ENCODE data around the gene NEU4. TPM values are rescaled to one million over a fixed set of nuclear protein-coding genes. Genes with fewer than 3 reads are reported as not detected.

The NEU4 gene
- total and polyA plus RNA-seq, 3 donors from 2014 or later: 0.88 to 2.0 (median 1.6) TPM

DNA sequence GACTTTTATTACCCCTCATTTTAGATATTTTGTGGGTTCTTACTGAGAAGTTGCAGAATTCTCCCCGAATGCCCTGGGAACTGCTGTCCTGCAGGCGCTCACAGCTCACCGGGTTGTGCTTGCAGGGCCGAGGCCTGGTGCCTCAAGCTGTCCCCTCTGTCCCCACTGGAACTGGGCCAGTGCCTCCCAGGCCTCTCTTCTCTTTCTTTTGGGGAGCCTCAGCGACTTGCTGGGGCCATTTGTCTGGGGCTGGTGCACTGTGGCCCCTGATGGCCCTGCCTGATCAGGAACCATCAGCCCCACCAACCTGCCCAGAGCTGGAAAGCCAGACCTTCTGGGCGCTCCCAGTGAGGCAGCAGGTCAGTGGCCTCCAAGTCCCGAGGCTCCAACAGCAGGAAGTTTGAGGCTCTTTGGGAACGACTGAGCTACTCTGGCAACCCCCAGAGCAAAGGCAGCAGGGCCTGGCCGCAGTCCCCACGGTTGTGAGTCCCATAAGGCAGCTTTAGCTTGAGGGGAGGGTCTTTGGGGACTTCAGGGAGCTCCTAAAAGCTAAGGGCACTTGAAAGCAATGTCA, 14.7 kb upstream of the NEU4 start:
- no peak for DNase-seq
- Histone ChIP-seq H3K9me3 (no peaks in the 10 kb centered on the region), H3K27me3 (no peaks in the 10 kb centered on the region), H3K4me3 (no peak overlapping the region), H3K36me3 (ENCODE audit: low read depth, missing control alignments) (no peaks in the 10 kb centered on the region), H3K27ac (no peak overlapping the region), H3K4me1 (no peaks in the 10 kb centered on the region)
- intact Hi-C loops (cut with DNase I; ENCODE audit: low total_unique reads): no loop called here
- no peak for TF ChIP-seq POLR2A (IDR thresholded peaks at IDR 0.05)
- WGBS, 2 donors: 89 to 91% methylated on average over 8 to 10 of the region's 10 CpGs

DNA sequence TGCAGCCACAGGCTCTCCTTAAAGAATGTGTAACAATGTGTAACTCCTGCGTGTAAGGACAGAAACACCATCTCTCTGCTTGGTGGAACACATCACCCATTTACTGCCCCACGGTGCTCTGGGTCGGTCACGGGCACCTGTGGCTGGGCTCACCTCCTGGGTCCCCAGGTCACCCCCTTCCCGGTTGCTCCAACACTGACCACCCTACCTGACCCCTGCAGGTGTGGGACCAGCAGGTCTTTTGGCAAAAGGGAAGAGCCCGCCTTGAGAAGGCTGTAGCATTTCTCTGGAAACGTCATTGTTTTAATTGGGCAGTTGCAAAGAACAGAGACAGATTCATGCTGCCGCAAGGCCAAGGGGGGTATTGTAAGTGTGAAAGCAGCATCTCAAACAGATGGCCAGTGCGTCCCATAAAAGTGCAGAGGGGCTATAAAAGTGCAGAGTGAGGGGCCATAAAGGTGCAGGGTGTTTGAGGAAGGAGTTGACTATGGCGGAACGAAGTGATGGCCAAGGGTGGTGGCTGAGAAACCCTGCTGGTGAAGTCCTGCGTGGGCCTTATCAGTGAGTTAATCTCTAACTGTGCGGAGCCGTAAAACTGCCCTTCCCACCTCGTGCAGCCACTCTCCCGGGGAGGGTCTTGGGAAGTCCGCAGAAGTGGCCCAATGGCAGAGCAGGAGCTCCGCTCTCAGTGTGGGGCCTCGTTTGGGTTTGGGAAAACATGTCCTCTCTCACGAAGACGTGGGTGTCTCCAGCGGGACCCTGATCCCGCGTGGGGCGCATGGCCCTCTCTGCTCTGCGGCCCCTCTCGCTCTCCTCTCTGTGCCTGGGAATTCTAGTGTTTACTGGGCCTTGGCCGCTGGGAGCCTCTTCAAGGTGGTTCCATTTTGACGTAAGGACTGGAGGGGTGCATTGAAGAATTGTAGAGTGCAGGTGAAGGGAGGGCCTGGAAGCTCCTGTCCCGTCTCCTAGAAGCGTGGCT, 13.7 kb upstream of the NEU4 start:
- Histone ChIP-seq H3K36me3 (ENCODE audit: low read depth, missing control alignments) (no peaks in the 10 kb centered on the region), H3K27ac (no peak overlapping the region), H3K9me3 (no peaks in the 10 kb centered on the region), H3K4me3 (no peak overlapping the region), H3K4me1 (no peaks in the 10 kb centered on the region), H3K27me3 (no peaks in the 10 kb centered on the region)
- no peak for DNase-seq
- 80% methylated on average over 27 to 31 of the region's 31 CpGs for WGBS, 2 donors
- TF ChIP-seq, protein P1, sequence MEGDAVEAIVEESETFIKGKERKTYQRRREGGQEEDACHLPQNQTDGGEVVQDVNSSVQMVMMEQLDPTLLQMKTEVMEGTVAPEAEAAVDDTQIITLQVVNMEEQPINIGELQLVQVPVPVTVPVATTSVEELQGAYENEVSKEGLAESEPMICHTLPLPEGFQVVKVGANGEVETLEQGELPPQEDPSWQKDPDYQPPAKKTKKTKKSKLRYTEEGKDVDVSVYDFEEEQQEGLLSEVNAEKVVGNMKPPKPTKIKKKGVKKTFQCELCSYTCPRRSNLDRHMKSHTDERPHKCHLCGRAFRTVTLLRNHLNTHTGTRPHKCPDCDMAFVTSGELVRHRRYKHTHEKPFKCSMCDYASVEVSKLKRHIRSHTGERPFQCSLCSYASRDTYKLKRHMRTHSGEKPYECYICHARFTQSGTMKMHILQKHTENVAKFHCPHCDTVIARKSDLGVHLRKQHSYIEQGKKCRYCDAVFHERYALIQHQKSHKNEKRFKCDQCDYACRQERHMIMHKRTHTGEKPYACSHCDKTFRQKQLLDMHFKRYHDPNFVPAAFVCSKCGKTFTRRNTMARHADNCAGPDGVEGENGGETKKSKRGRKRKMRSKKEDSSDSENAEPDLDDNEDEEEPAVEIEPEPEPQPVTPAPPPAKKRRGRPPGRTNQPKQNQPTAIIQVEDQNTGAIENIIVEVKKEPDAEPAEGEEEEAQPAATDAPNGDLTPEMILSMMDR (IDR thresholded peaks at IDR 0.05): no peak
- TF ChIP-seq POLR2A (IDR thresholded peaks at IDR 0.05): no peak
- intact Hi-C loops (cut with DNase I; ENCODE audit: low total_unique reads): no loop called here

DNA sequence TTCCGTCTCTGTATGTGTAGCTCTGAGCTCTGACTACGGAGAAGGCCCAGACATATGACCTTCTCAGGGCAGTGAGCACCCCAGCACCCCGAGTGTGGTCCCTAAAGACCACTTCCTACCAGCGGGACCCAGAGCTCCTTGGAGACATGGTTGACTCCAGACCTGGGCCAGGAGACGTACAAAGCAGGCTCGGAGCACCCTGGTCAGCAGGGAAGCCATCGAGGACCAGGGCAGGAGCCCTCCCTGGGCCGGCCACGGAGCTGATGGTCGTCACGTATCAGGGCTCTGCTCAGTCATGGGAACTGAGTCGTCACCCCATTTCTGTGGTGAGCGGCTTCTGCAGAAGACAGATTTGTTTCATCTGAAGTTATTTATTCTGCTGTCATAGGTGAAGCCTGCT, 12.8 kb upstream of the NEU4 start:
- H3K9me3 ChIP-seq: no peaks in the 10 kb centered on the region
- WGBS, 2 donors: 86 to 98% methylated on average over 8 to 13 of the region's 13 CpGs
- intact Hi-C loops (cut with DNase I; ENCODE audit: low total_unique reads): no loop called here
- H3K4me3 ChIP-seq: no peak overlapping the region
- H3K27ac ChIP-seq: no peak overlapping the region
- H3K4me1 ChIP-seq: no peaks in the 10 kb centered on the region
- H3K36me3 ChIP-seq (ENCODE audit: low read depth, missing control alignments): no peaks in the 10 kb centered on the region
- no peaks in the 10 kb centered on the region for H3K27me3 ChIP-seq
- no peak for DNase-seq
- TF ChIP-seq, protein P1 (IDR thresholded peaks at IDR 0.05): no peak
- no peak for TF ChIP-seq POLR2A (IDR thresholded peaks at IDR 0.05)

DNA sequence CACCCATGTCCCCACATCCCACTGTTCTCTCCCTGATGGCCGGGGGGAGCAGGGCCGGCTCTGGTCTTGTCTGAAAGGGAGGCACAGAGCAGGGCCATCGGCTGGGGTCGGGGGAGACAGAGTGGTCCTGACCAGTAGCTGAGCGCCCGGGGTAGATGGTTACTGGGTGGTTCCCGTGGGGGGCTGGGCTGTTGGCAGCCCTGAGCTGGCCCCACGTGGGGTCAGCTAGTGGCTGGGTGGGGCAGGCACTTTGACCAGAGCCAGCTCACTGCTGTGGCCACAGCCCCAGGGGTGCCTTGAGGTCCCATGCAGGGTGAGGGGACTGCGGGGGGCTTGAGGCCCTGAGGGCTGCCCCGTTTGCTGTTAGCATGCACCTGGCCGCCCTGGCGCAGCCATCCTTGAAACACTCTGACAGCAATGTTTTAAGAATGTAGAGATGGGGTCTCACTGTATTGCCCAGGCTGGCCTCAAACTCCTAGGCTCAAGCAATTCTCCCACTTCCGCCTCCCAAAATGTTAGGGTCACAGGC, 12.3 kb upstream of the NEU4 start:
- DNase-seq: no peak
- H3K27ac ChIP-seq: no peak overlapping the region
- H3K27me3 ChIP-seq: no peaks in the 10 kb centered on the region
- TF ChIP-seq POLR2A (IDR thresholded peaks at IDR 0.05): no peak
- TF ChIP-seq, protein P1 (IDR thresholded peaks at IDR 0.05): no peak
- H3K36me3 ChIP-seq (ENCODE audit: low read depth, missing control alignments): no peaks in the 10 kb centered on the region
- no peaks in the 10 kb centered on the region for H3K9me3 ChIP-seq
- intact Hi-C loops (cut with DNase I; ENCODE audit: low total_unique reads): no loop called here
- no peaks in the 10 kb centered on the region for H3K4me1 ChIP-seq
- WGBS, 2 donors: 93 to 96% methylated on average over 12 to 13 of the region's 13 CpGs
- H3K4me3 ChIP-seq: no peak overlapping the region

DNA sequence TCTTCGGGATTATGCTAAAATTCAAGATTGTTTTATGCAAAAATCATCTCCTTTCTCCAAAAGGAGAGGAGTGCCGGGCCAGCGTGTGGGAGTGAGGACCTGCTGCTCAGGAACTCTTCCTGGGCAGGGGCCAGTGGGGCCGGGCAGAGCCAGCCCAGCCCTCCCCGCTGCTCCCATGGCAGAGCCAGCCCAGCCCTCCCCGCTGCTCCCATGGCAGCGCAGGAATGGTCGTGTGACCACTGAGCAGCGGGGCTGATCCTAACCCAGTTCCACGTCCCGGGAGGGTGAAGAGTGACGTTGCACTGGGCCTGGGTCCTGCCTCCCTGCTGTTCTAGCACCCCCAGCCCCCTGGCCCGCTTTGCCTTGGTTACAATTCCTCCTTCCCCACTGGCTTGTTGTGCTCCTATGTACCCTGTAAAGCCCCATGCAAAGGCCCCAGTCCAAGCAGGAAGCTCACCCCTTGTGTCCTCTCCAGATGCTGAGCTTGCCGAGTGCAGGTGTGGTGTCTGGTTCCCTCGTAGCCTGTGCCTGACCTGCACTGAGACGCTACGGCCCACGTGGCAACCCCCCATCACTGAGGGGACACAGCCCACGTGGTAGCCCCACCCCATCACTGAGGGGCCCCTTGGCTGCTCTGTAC, 11.4 kb upstream of the NEU4 start:
- H3K36me3 ChIP-seq (ENCODE audit: low read depth, missing control alignments): no peaks in the 10 kb centered on the region
- 73 to 79% methylated on average over 11 to 19 of the region's 19 CpGs for WGBS, 2 donors
- no peak overlapping the region for H3K4me3 ChIP-seq
- no peaks in the 10 kb centered on the region for H3K4me1 ChIP-seq
- H3K27me3 ChIP-seq: no peaks in the 10 kb centered on the region
- H3K9me3 ChIP-seq: no peaks in the 10 kb centered on the region
- intact Hi-C loops (cut with DNase I; ENCODE audit: low total_unique reads): no loop called here
- DNase-seq: no peak
- TF ChIP-seq POLR2A (IDR thresholded peaks at IDR 0.05): no peak
- TF ChIP-seq, protein P1 (IDR thresholded peaks at IDR 0.05): no peak
- H3K27ac ChIP-seq: no peak overlapping the region

All from testis (tissue), 3 donors.